Adrenal gland (tissue), 5 donors: Measurements from ENCODE around the gene KCNJ6.

ENCODE experiments used
- POLR2A ChIP-seq, 2 donors: fragments of 450-650 bp; IDR thresholded peaks; one replicate each; pipeline ENCODE4 v1.6.1; 2017; ENCODE audit warnings: antibody characterized with exemption in 2 of 2, mild to moderate bottlenecking in 2 of 2, moderate library complexity in 1 of 2
- TF ChIP-seq, protein P1 (sequence below), 6 experiments: fragments of 450-650 bp in 4 of 6; fragments of 200-600 bp in 2 of 6; sonication (generic) in 1 of 6; IDR thresholded peaks; 1 replicate in 5 of 6; 2 replicates in 1 of 6; pipeline versions ENCODE4 v1.5.1 to v1.8.0; 2016 to 2021; ENCODE audit warnings: antibody characterized with exemption in 6 of 6, mild to moderate bottlenecking in 2 of 6, moderate library complexity in 1 of 6
- donor health status: DM: no; HTN: no; CAD: no.

- TF ChIP-seq, protein P1, sequence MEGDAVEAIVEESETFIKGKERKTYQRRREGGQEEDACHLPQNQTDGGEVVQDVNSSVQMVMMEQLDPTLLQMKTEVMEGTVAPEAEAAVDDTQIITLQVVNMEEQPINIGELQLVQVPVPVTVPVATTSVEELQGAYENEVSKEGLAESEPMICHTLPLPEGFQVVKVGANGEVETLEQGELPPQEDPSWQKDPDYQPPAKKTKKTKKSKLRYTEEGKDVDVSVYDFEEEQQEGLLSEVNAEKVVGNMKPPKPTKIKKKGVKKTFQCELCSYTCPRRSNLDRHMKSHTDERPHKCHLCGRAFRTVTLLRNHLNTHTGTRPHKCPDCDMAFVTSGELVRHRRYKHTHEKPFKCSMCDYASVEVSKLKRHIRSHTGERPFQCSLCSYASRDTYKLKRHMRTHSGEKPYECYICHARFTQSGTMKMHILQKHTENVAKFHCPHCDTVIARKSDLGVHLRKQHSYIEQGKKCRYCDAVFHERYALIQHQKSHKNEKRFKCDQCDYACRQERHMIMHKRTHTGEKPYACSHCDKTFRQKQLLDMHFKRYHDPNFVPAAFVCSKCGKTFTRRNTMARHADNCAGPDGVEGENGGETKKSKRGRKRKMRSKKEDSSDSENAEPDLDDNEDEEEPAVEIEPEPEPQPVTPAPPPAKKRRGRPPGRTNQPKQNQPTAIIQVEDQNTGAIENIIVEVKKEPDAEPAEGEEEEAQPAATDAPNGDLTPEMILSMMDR (IDR thresholded peaks at IDR 0.05) = no peak
- TF ChIP-seq POLR2A (IDR thresholded peaks at IDR 0.05) = no peak
Measured at GRCh38 chr21:37848721-37849490, 67.4 kb downstream of the KCNJ6 start.
